Activated naive CD4-positive, alpha-beta T cell treated with anti-CD3 and anti-CD28 coated beads, Interleukin-2, amount 50 U/mL, for 72 hours (primary cell): Measurements from ENCODE around the gene COL27A1. TPM values are rescaled to one million over a fixed set of nuclear protein-coding genes. Genes with fewer than 3 reads are reported as not detected.
"Not testable (repeated sequence)": the region's sequence is repeated elsewhere in the genome, so short reads cannot be mapped to it uniquely, and the experiment has no call there.

ENCODE experiments used
- ATAC-seq, 2 donors: fragments of 150-1000 bp; cut with Tn5 transposase; 2 replicates each; pipeline ENCODE4 v1.10.0; 2021; ENCODE audit warnings: mild to moderate bottlenecking in 2 of 2, moderate library complexity in 2 of 2
- DNase-seq, 2 donors: peaks; one replicate each; pipeline ENCODE4 v3.0.0; 2021 to 2022; ENCODE audit warnings: low spot score in 2 of 2
- H3K27ac Mint-ChIP-seq, 2 donors: one replicate each; pipeline ENCODE4 v1.8.0; 2022; ENCODE audit warnings: mild to moderate bottlenecking in 2 of 2, mixed read lengths in 2 of 2
- H3K36me3 Mint-ChIP-seq, 2 donors: one replicate each; pipeline ENCODE4 v1.8.0; 2022; ENCODE audit warnings: mixed read lengths in 2 of 2
- H3K9me3 Mint-ChIP-seq, 2 donors: one replicate each; pipeline ENCODE4 v1.8.0; 2022; ENCODE audit warnings: mixed read lengths in 2 of 2
- total RNA-seq, 2 donors: library from RNA; stranded (reverse); gene quantifications; one replicate each; pipeline ENCODE4 v1.2.3, GENCODE V29; 2022

COL27A1 gene
- total RNA-seq, 2 donors from 2014 or later, result 2.3 to 26.7 TPM

GRCh38 chr9:114324965-114325364 is 169.6 kb downstream of the COL27A1 start:
- not testable (repeated sequence) for H3K9me3 Mint-ChIP-seq, H3K36me3 Mint-ChIP-seq, DNase-seq, H3K27ac Mint-ChIP-seq, ATAC-seq

DNA sequence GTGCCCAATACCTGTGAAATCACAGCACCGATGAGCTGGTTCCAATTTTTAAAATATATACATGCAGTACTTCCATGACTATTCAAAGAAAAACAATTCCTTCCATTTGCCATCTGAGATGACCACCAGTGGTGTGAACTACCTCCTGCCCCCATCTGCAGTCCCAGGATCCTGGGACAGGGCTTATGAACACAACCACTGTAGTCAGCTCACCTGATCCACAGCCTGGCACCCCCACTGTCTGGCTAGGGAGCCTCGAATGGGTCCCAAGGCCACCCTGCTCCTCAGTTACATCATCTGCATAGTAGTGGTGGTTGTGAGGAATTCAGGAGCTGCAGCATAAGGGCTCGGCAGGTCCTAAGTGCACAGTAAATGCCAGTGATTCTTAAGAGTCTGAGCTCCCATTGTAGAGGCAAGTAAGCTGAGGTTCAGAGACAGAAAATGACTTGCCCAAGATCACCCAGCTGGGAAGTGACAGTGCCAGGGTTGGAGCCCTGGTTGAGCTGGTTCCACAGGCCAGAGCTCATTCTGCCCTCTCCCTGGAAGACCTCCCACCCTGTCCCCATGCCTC is 170.4 kb downstream of the COL27A1 start:
- not testable (repeated sequence) for DNase-seq, ATAC-seq, H3K27ac Mint-ChIP-seq, H3K9me3 Mint-ChIP-seq, H3K36me3 Mint-ChIP-seq

GRCh38 chr9:114327749-114328148 is 172.4 kb downstream of the COL27A1 start:
- DNase-seq (no peak), ATAC-seq (peak in 1 of 2 donors; percentile 1)
- no peaks in the 10 kb centered on the region for H3K36me3 Mint-ChIP-seq
- H3K9me3 Mint-ChIP-seq, result no peaks in the 10 kb centered on the region
- H3K27ac Mint-ChIP-seq, result no peak overlapping the region

GRCh38 chr9:114328357-114328820 is 173.1 kb downstream of the COL27A1 start:
- not testable (repeated sequence) for DNase-seq, H3K9me3 Mint-ChIP-seq, H3K27ac Mint-ChIP-seq, ATAC-seq, H3K36me3 Mint-ChIP-seq

DNA sequence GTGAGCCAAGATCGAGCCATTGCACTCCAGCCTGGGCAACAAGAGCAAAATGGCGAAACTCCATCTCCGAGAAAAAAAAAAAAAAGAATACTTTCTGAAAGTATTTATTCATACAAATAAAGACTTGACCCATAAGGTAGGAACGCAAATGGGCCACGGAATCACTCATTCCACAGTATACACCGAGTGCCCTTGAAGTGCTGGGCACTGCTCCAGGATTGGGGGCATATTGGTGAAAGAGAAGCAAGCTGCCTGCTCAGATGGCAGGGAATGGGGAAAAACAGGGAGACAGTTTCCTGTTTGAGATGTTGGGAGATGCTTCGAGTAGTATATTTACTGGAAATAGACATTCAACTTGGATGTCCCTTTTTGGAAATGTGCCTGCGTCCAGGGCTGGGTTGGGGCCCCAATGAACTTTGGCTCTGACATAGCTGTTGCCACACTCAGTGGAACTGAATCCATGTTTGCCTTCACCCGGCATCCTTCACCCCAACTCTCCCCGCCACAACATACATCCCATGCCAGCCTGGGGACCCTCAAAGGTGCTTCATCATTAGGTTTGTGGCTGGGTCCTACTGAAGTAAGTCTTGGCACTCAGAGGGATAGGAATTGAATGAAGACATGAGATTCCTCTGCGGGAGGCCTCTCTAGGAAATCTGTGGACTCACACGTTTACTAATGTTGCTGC is 173.7 kb downstream of the COL27A1 start:
- DNase-seq, H3K9me3 Mint-ChIP-seq, ATAC-seq, H3K36me3 Mint-ChIP-seq, H3K27ac Mint-ChIP-seq: not testable (repeated sequence)

- not testable (repeated sequence) for H3K36me3 Mint-ChIP-seq, DNase-seq, ATAC-seq, H3K9me3 Mint-ChIP-seq
- H3K27ac Mint-ChIP-seq, result peak within 1 kb of the TSS in 1 of 2 donors; percentile 70
Measured at GRCh38 chr9:114329625-114330022, 174.3 kb downstream of the COL27A1 start, which contains the start of gene ORM2. ORM2 (plus strand) TSS chr9:114329869; CDS start chr9:114329905, 36 bp downstream.

GRCh38 chr9:114330636-114331035 is 175.3 kb downstream of the COL27A1 start:
- H3K9me3 Mint-ChIP-seq, result peaks cover 0 to 5% of the 10 kb centered on the region in 2 donors
- peaks cover 9 to 10% of the 10 kb centered on the region in 2 donors for H3K36me3 Mint-ChIP-seq
- DNase-seq, result no peak
- ATAC-seq, result no peak
- H3K27ac Mint-ChIP-seq, result peak overlapping the region in 1 of 2 donors; percentile 70

GRCh38 chr9:114331229-114332195 is 176.2 kb downstream of the COL27A1 start:
- not testable (repeated sequence) for H3K9me3 Mint-ChIP-seq, DNase-seq
- H3K27ac Mint-ChIP-seq, result peak overlapping the region; percentile 22 to 70
- peak in 1 of 2 donors; percentile 9 for ATAC-seq
- H3K36me3 Mint-ChIP-seq, result peaks cover 9 to 10% of the 10 kb centered on the region in 2 donors

GRCh38 chr9:114332474-114333040 is 177.2 kb downstream of the COL27A1 start:
- H3K9me3 Mint-ChIP-seq, DNase-seq: not testable (repeated sequence)
- Mint-ChIP-seq H3K27ac (peak overlapping the region; percentile 59 to 70), H3K36me3 (peaks cover 9 to 18% of the 10 kb centered on the region in 2 donors)
- peak in 1 of 2 donors; percentile 12 for ATAC-seq

DNA sequence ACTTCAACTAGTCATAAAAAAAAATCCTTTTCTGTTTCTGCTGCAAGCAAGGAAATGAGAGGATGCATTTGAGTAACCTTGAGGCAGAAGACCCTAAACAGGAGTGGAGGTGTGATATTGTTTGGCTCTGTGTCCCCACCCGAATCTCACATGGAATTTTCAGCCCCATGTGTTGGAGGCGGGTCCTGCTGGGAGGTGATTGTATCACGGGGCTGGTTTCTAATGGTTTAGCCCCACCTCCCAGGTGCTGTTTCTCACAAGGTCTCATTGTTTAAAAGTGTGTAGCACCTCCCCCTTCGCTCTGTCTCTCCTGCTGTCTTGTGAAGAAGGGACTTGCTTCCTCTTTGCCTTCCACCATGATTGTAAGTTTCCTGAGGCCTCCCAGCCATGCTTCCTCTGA is 178.4 kb downstream of the COL27A1 start:
- ATAC-seq, H3K9me3 Mint-ChIP-seq, DNase-seq: not testable (repeated sequence)
- peak overlapping the region in 1 of 2 donors; percentile 77 for H3K27ac Mint-ChIP-seq
- peaks cover 9 to 24% of the 10 kb centered on the region in 2 donors for H3K36me3 Mint-ChIP-seq

DNA sequence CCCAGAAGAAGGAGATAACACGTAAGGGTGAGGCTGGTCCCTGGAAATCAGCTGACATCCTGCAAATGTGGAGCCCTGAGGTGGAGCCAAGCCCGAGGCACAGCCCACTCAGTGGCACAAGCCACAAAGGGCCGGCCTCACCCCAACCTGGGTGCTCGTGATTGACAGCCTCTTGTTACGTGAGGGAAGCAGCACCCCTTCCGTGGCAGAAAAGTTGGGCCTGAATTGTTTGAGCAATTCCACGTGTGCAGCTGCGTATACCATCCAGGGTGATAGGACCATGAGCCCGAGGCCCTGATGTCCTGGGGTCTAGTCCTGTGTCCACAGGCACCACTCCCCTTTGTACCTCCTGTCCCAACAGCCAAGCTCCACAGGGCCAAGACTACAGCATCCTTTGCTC is 179.2 kb downstream of the COL27A1 start:
- ATAC-seq (no peak), DNase-seq (no peak)
- peak overlapping the region; percentile 77 to 96 for H3K27ac Mint-ChIP-seq
- peaks cover 0 to 5% of the 10 kb centered on the region in 2 donors for H3K9me3 Mint-ChIP-seq
- H3K36me3 Mint-ChIP-seq, result peaks cover 17 to 24% of the 10 kb centered on the region in 2 donors

GRCh38 chr9:114335745-114336144 is 180.4 kb downstream of the COL27A1 start:
- ATAC-seq, result no peak
- Mint-ChIP-seq H3K36me3 (peaks cover 19 to 24% of the 10 kb centered on the region in 2 donors), H3K9me3 (peaks cover 0 to 5% of the 10 kb centered on the region in 2 donors), H3K27ac (peak overlapping the region in 1 of 2 donors; percentile 73)
- no peak for DNase-seq

- Mint-ChIP-seq H3K9me3 (peaks cover 0 to 5% of the 10 kb centered on the region in 2 donors), H3K27ac (peak overlapping the region in 1 of 2 donors; percentile 73), H3K36me3 (peaks cover 21 to 24% of the 10 kb centered on the region in 2 donors)
- DNase-seq (no peak), ATAC-seq (no peak)
Measured at GRCh38 chr9:114336157-114336556, 180.8 kb downstream of the COL27A1 start.

DNA sequence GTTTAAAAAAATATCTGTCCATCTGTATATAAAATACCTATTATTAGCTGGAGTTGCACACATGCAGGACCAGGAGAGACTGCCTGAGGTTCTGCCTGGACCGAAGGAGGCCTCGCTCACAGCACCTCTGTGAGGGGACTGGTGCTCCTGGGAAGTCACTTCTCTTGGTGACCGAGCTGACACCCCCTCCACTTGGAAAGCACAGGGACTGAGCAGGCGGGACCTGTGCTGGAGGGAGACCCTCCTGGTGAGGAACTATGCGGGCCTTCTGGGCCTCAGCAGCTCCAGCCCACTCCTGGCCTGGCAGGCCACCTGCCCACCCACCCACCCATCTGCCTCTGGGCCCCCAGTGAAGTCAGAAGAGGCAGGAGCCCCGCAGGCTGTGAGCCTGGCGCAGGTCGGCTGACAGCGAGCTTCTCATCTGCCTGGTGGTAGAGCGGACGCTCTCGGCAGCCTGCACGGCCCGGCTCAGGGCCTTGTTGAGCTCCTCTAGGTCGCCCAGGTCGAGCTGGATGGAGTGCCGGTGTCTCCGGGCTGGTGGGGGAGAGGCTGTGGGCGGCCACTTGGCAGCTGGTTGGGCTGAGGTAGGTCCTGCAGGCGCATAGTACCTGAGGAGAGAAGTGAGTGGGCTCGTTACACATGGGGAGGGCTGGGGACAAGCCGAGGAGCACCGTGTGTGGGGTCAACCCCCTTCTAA is 181.5 kb downstream of the COL27A1 start:
- Mint-ChIP-seq H3K9me3 (peaks cover 0 to 5% of the 10 kb centered on the region in 2 donors), H3K27ac (peak overlapping the region; percentile 65 to 73), H3K36me3 (peaks cover 24 to 28% of the 10 kb centered on the region in 2 donors)
- ATAC-seq (no peak), DNase-seq (no peak)

- Mint-ChIP-seq H3K36me3 (peaks cover 28 to 29% of the 10 kb centered on the region in 2 donors), H3K9me3 (peaks cover 0 to 5% of the 10 kb centered on the region in 2 donors), H3K27ac (peak overlapping the region; percentile 55 to 83)
- ATAC-seq (no peak), DNase-seq (no peak)
Measured at GRCh38 chr9:114338187-114338586, 182.8 kb downstream of the COL27A1 start.
